Type B pancreatic cell (in vitro differentiated cells): ENCODE results near the gene RTN4. TPM values are rescaled to one million over a fixed set of nuclear protein-coding genes. Genes with fewer than 3 reads are reported as not detected.
"Not testable (repeated sequence)": the region's sequence is repeated elsewhere in the genome, so short reads cannot be mapped to it uniquely, and the experiment has no call there.

ENCODE experiments used
- DNase-seq: peaks from one replicate; pipeline ENCODE4 v3.0.0; 2021; ENCODE audit warnings: mixed read lengths; ENCODE audit not compliant: unreplicated experiment; ENCODE audit errors: extremely low spot score
- H3K27ac Mint-ChIP-seq: 2 replicates; pipeline ENCODE4 v1.8.0; 2021; ENCODE audit warnings: mild to moderate bottlenecking, mixed read lengths
- H3K27me3 Mint-ChIP-seq: 2 replicates; pipeline ENCODE4 v1.8.0; 2021; ENCODE audit warnings: mixed read lengths
- H3K36me3 Mint-ChIP-seq: 2 replicates; pipeline ENCODE4 v1.8.0; 2021; ENCODE audit warnings: mixed read lengths
- H3K4me1 Mint-ChIP-seq: one replicate; pipeline ENCODE4 v1.8.0; 2021; ENCODE audit warnings: mixed read lengths; ENCODE audit not compliant: unreplicated experiment
- H3K4me3 Mint-ChIP-seq: 2 replicates; pipeline ENCODE4 v1.8.0; 2021; ENCODE audit warnings: mild to moderate bottlenecking, mixed read lengths
- H3K9me3 Mint-ChIP-seq: 2 replicates; pipeline ENCODE4 v1.8.0; 2021; ENCODE audit warnings: mixed read lengths
- CTCF ChIP-seq: fragments of 200-600 bp; sonication (generic); conservative IDR thresholded peaks from 2 replicates; pipeline ENCODE4 v1.5.0; 2021; ENCODE audit warnings: antibody characterized with exemption, mild to moderate bottlenecking
- total RNA-seq: library from RNA; stranded (reverse); gene quantifications from 2 replicates; pipeline ENCODE4 v1.2.1, GENCODE V29; 2021; ENCODE audit warnings: low replicate concordance

Gene RTN4
- total RNA-seq, 1 donor from 2014 or later, result 187 TPM

- no peak for TF ChIP-seq CTCF
- H3K27ac Mint-ChIP-seq, result no peak overlapping the region
- no peaks in the 10 kb centered on the region for H3K27me3 Mint-ChIP-seq
- DNase-seq, result no peak
- H3K4me1 Mint-ChIP-seq, result peaks cover 45% of the 10 kb centered on the region
- no peaks in the 10 kb centered on the region for H3K9me3 Mint-ChIP-seq
- no peak overlapping the region for H3K4me3 Mint-ChIP-seq
- no peaks in the 10 kb centered on the region for H3K36me3 Mint-ChIP-seq
These were observed 49.9 kb downstream of the RTN4 start for GRCh38 chr2:55000341-55000740.

DNA sequence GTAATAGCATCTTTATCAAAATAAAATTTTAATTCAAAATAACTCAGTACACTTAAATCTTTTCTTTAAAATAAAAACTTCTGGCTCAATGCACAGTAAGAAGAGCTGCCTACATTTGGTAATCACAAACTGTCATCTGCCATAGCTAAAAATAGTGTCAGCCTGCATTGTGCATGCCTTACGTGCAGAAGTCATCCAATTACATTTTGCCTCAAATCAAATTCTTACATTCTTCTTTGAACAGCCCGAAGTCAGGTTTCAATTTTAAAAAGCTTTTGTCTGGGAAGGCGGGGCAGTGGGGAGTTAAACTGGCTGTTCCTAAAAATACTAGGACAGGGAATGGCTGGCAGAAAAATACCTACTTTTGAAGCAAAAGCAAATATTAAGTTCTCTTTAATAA lies 51.1 kb downstream of the RTN4 start:
- peak overlapping the region; percentile 3 for H3K4me3 Mint-ChIP-seq
- peaks cover 42% of the 10 kb centered on the region for H3K4me1 Mint-ChIP-seq
- TF ChIP-seq CTCF, result no peak
- peaks cover 4% of the 10 kb centered on the region for H3K36me3 Mint-ChIP-seq
- no peaks in the 10 kb centered on the region for H3K27me3 Mint-ChIP-seq
- H3K27ac Mint-ChIP-seq, result peak overlapping the region; percentile 21
- no peak for DNase-seq
- H3K9me3 Mint-ChIP-seq, result no peaks in the 10 kb centered on the region

DNA sequence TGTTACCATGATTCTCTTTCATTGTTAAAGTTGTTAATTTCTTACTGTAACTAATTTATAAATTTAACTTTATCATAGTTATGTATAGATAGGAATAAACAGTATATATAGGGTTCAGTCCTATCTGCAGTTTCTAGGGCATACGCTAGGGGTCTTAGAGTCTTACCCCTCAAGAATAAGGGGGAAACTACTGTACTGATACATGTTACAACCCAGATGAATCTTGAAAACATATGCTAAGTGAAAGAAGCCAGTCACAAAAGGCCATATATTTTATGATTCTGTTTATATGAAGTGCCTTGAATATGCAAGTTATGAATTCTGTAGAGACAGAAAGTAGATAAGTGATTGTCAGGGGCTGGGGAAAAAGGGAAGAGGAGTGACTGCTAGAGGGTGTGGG lies 52.4 kb downstream of the RTN4 start:
- Mint-ChIP-seq H3K36me3 (peaks cover 4% of the 10 kb centered on the region), H3K9me3 (no peaks in the 10 kb centered on the region), H3K4me1 (peaks cover 32% of the 10 kb centered on the region), H3K27ac (no peak overlapping the region), H3K27me3 (no peaks in the 10 kb centered on the region), H3K4me3 (no peak overlapping the region)
- TF ChIP-seq CTCF, result peak; percentile 46
- DNase-seq, result no peak

DNA sequence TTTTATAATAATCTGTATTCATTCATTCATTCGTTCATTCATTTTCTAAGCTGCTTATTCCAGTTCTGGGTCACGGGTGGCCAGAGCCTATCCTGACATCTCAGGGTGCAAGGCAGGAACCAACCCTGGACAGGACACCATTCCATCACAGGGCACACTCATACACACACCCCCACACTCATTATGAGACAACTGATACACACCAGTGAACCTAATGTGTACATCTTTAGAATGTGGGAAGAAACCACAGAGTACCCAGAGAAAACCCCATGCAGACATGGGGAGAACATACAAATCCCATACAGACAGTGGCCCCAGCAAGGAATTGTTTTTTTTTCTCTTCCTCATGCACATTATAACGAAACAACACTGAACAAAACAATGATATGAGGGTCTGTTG lies 54.7 kb downstream of the RTN4 start:
- no peak for DNase-seq
- Mint-ChIP-seq H3K27me3 (no peaks in the 10 kb centered on the region), H3K27ac (no peak overlapping the region), H3K9me3 (no peaks in the 10 kb centered on the region), H3K36me3 (peaks cover 4% of the 10 kb centered on the region), H3K4me1 (peaks cover 19% of the 10 kb centered on the region), H3K4me3 (no peak overlapping the region)
- TF ChIP-seq CTCF, result no peak

DNA sequence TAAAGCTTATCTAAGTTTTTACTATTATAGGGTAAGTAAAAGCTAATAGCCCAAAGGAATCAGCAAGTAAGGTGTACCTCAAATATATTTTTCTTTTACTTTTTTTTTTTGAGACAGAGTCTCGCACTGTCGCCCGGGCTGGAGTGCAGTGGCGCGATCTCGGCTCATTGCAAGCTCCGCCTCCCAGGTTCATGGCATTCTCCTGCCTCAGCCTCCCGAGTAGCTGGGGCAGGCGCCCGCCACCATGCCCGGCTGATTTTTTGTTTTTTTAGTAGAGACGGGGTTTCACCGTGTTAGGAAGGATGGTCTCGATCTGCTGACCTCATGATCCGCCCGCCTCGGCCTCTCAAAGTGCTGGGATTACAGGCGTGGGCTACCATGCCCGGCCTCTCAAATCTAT lies 59.6 kb downstream of the RTN4 start:
- H3K4me1 Mint-ChIP-seq, result peaks cover 17% of the 10 kb centered on the region
- H3K27ac Mint-ChIP-seq, result not testable (repeated sequence)

GRCh38 chr2:54988612-54989011 lies 61.6 kb downstream of the RTN4 start:
- Mint-ChIP-seq H3K27ac (no peak overlapping the region), H3K27me3 (no peaks in the 10 kb centered on the region), H3K36me3 (peaks cover 21% of the 10 kb centered on the region), H3K4me1 (peaks cover 19% of the 10 kb centered on the region), H3K9me3 (no peaks in the 10 kb centered on the region), H3K4me3 (no peak overlapping the region)
- DNase-seq, result no peak
- TF ChIP-seq CTCF, result no peak

More for the DNA sequence above, 59.6 kb downstream of the RTN4 start:
- H3K36me3 Mint-ChIP-seq, result peaks cover 22% of the 10 kb centered on the region
- H3K4me3 Mint-ChIP-seq, DNase-seq, H3K9me3 Mint-ChIP-seq, H3K27me3 Mint-ChIP-seq: not testable (repeated sequence)
